ENCODE measurements around the gene BCAS3.

- TF ChIP-seq CTCF (IDR thresholded peaks at IDR 0.05 in 2 of 3, conservative IDR thresholded peaks at IDR 0.05 in 1 of 3; ENCODE audit: borderline replicate concordance in 1 of 3, insufficient read depth in 1 of 3, low read depth in 2 of 3, low read length in 2 of 3) (no peak), ELF1 (IDR thresholded peaks at IDR 0.05; ENCODE audit: borderline replicate concordance, low read depth) (no peak), REST (IDR thresholded peaks at IDR 0.05; ENCODE audit: low read depth) (no peak), ZNF274 (IDR thresholded peaks at IDR 0.05; ENCODE audit: low read depth, low read length) (no peak), MAX (IDR thresholded peaks at IDR 0.05) (no peak), POLR2AphosphoS5 (IDR thresholded peaks at IDR 0.05; ENCODE audit: low read depth, low read length) (no peak), RAD21 (IDR thresholded peaks at IDR 0.05; ENCODE audit: low read depth) (no peak), POLR2A (IDR thresholded peaks at IDR 0.05; ENCODE audit: borderline replicate concordance, extremely low read depth, insufficient read depth, insufficient read length) (no peak), ZBTB33 (IDR thresholded peaks at IDR 0.05; ENCODE audit: extremely low read depth, insufficient replicate concordance, low read length) (no peak), ATF3 (IDR thresholded peaks at IDR 0.05) (no peak)
Observed at GRCh38 chr17:61005358-61005757, 327.7 kb downstream of the BCAS3 start.

All from HCT116 (cell line).